H9 (cell line): ENCODE data around the gene SPATA17. TPM values are rescaled to one million over a fixed set of nuclear protein-coding genes. Genes with fewer than 3 reads are reported as not detected.

ENCODE experiments used
- DNase-seq: peaks from one replicate; pipeline ENCODE4 v3.0.0-alpha.2; 2017
- H2AFZ ChIP-seq: one replicate; pipeline ENCODE4 v1.6.1; 2013; ENCODE audit warnings: mild to moderate bottlenecking, low read length, control low read depth, moderate library complexity
- H2AK5ac ChIP-seq: 2 replicates; pipeline ENCODE4 v1.6.1; 2013; ENCODE audit warnings: low read length, control low read depth, mixed read lengths; ENCODE audit not compliant: insufficient read length
- H2BK120ac ChIP-seq: one replicate; pipeline ENCODE4 v1.6.1; 2013; ENCODE audit warnings: low read depth, mild to moderate bottlenecking, low read length, control low read depth, inconsistent platforms; ENCODE audit not compliant: poor library complexity, severe bottlenecking
- H2BK12ac ChIP-seq: 2 replicates; pipeline ENCODE4 v1.6.1; 2013; ENCODE audit warnings: low read length, control low read depth, mixed read lengths, low read depth; ENCODE audit not compliant: insufficient read length
- H2BK15ac ChIP-seq: 2 replicates; pipeline ENCODE4 v1.6.1; 2013; ENCODE audit warnings: low read depth, low read length, control low read depth
- H2BK20ac ChIP-seq: one replicate; pipeline ENCODE4 v1.6.1; 2013; ENCODE audit warnings: low read depth, mild to moderate bottlenecking, low read length, control low read depth, inconsistent platforms; ENCODE audit not compliant: poor library complexity, severe bottlenecking
- H2BK5ac ChIP-seq: 2 replicates; pipeline ENCODE4 v1.6.1; 2013; ENCODE audit warnings: low read length, control low read depth, mixed read lengths; ENCODE audit not compliant: insufficient read length
- H3K14ac ChIP-seq: 2 replicates; pipeline ENCODE4 v1.6.1; 2013; ENCODE audit warnings: low read length, control low read depth; ENCODE audit not compliant: insufficient read depth
- H3K18ac ChIP-seq: 2 replicates; pipeline ENCODE4 v1.6.1; 2013; ENCODE audit warnings: low read depth, mild to moderate bottlenecking, mixed read lengths, low read length, control low read depth; ENCODE audit not compliant: insufficient read length
- H3K23ac ChIP-seq: 2 replicates; pipeline ENCODE4 v1.6.1; 2013; ENCODE audit warnings: low read length, control low read depth, mixed read lengths, low read depth; ENCODE audit not compliant: insufficient read length
- H3K23me2 ChIP-seq: 2 replicates; pipeline ENCODE4 v1.6.1; 2013; ENCODE audit warnings: low read depth, mild to moderate bottlenecking, mixed read lengths, low read length, control low read depth; ENCODE audit not compliant: insufficient read length, poor library complexity, severe bottlenecking
- H3K27ac ChIP-seq: 2 replicates; pipeline ENCODE4 v1.5.1; 2013; ENCODE audit warnings: low read length, control low read depth, mixed read lengths, low read depth; ENCODE audit not compliant: insufficient read length
- H3K27me3 ChIP-seq: 2 replicates; pipeline ENCODE4 v1.6.1; 2013; ENCODE audit warnings: low read length, control low read depth, inconsistent platforms; ENCODE audit not compliant: insufficient read depth
- H3K4ac ChIP-seq: 2 replicates; pipeline ENCODE4 v1.6.1; 2013; ENCODE audit warnings: low read depth, mild to moderate bottlenecking, control low read depth, inconsistent platforms, low read length, moderate library complexity
- H3K4me1 ChIP-seq: 2 replicates; pipeline ENCODE4 v1.6.1; 2013; ENCODE audit warnings: low read length, control low read depth, inconsistent platforms; ENCODE audit not compliant: insufficient read depth
- H3K4me2 ChIP-seq: 2 replicates; pipeline ENCODE4 v1.6.1; 2013; ENCODE audit warnings: low read length, control low read depth, mixed read lengths; ENCODE audit not compliant: insufficient read length, insufficient read depth
- H3K56ac ChIP-seq: 2 replicates; pipeline ENCODE4 v1.6.1; 2013; ENCODE audit warnings: low read depth, mild to moderate bottlenecking, mixed read lengths, low read length, control low read depth; ENCODE audit not compliant: insufficient read length
- H3K79me1 ChIP-seq: 2 replicates; pipeline ENCODE4 v1.6.1; 2013; ENCODE audit warnings: low read depth, mild to moderate bottlenecking, moderate library complexity, low read length, control low read depth, inconsistent platforms; ENCODE audit not compliant: insufficient read depth, poor library complexity, severe bottlenecking
- H3K79me2 ChIP-seq: 2 replicates; pipeline ENCODE4 v1.6.1; 2013; ENCODE audit warnings: low read length, control low read depth, inconsistent platforms; ENCODE audit not compliant: insufficient read depth
- H3K9ac ChIP-seq: 2 replicates; pipeline ENCODE4 v1.6.1; 2013; ENCODE audit warnings: low read length, control low read depth, mixed read lengths; ENCODE audit not compliant: insufficient read length; ENCODE audit errors: extremely low read depth
- H3K9me3 ChIP-seq: one replicate; pipeline ENCODE4 v1.6.1; 2013; ENCODE audit warnings: low read depth, low read length, inconsistent platforms; ENCODE audit not compliant: control insufficient read depth
- H3T11ph ChIP-seq: one replicate; pipeline ENCODE4 v1.6.1; 2013; ENCODE audit warnings: mild to moderate bottlenecking, low read length, control low read depth, inconsistent platforms
- H4K20me1 ChIP-seq: one replicate; pipeline ENCODE4 v1.6.1; 2013; ENCODE audit not compliant: control insufficient read depth, insufficient read length, insufficient read depth
- H4K5ac ChIP-seq: 2 replicates; pipeline ENCODE4 v1.6.1; 2013; ENCODE audit warnings: low read depth, mild to moderate bottlenecking, mixed read lengths, low read length, control low read depth; ENCODE audit not compliant: insufficient read length
- H4K8ac ChIP-seq: replicated peaks from 2 replicates; pipeline ENCODE4 v1.6.1; 2013; ENCODE audit warnings: low read length, control low read depth, mixed read lengths, low read depth; ENCODE audit not compliant: insufficient read length
- H4K91ac ChIP-seq: 2 replicates; pipeline ENCODE4 v1.6.1; 2013; ENCODE audit warnings: low read depth, mild to moderate bottlenecking, moderate library complexity, mixed read lengths, low read length, control low read depth; ENCODE audit not compliant: insufficient read length
- H3K27ac Mint-ChIP-seq, 3 experiments: 2 replicates in 2 of 3; 3 replicates in 1 of 3; pipeline ENCODE4 v1.8.0; 2020 to 2021; ENCODE audit warnings: mixed read lengths in 3 of 3, mild to moderate bottlenecking in 1 of 3, moderate library complexity in 1 of 3
- H3K27me3 Mint-ChIP-seq: 2 replicates; pipeline ENCODE4 v1.8.0; 2021; ENCODE audit warnings: low read depth, mild to moderate bottlenecking, moderate library complexity, mixed read lengths
- H3K36me3 Mint-ChIP-seq, 3 experiments: 2 replicates in 2 of 3; 3 replicates in 1 of 3; pipeline ENCODE4 v1.8.0; 2020 to 2021; ENCODE audit warnings: low read depth in 3 of 3, mixed read lengths in 3 of 3; ENCODE audit not compliant: insufficient read depth in 1 of 3
- H3K4me1 Mint-ChIP-seq, 2 experiments: 2 replicates each; pipeline ENCODE4 v1.8.0; 2020; ENCODE audit warnings: mixed read lengths in 2 of 2
- H3K4me3 Mint-ChIP-seq, 2 experiments: 2 replicates in 1 of 2; 3 replicates in 1 of 2; pipeline ENCODE4 v1.8.0; 2020 to 2021; ENCODE audit warnings: mild to moderate bottlenecking in 2 of 2, mixed read lengths in 2 of 2, moderate library complexity in 1 of 2
- H3K9me3 Mint-ChIP-seq, 2 experiments: 2 replicates in 1 of 2; 3 replicates in 1 of 2; pipeline ENCODE4 v1.8.0; 2020; ENCODE audit warnings: mild to moderate bottlenecking in 2 of 2, mixed read lengths in 2 of 2, moderate library complexity in 1 of 2
- WGBS: extraction: QIAGEN DNeasy Blood & Tissue Kit; methylation state at CpG from one replicate; pipeline ENCODE4 v1.1.7; 2013; ENCODE audit warnings: missing lambda C conversion rate, low lambda C conversion rate, mixed read lengths; ENCODE audit not compliant: insufficient read length; ENCODE audit errors: extremely low coverage; 5-methylcytosine and 5-hydroxymethylcytosine counted together
- total RNA-seq: library from RNA; stranded (reverse); gene quantifications from 2 replicates; pipeline ENCODE4 v1.2.1, GENCODE V29; 2021
- TF ChIP-seq, protein P1 (sequence below): fragments of 200-600 bp; sonication (generic); conservative IDR thresholded peaks from 3 replicates; pipeline ENCODE4 v1.8.0; 2021; ENCODE audit warnings: antibody characterized with exemption, mild to moderate bottlenecking

SPATA17 gene
- total RNA-seq, 1 experiment from 2014 or later, result 0.44 TPM

DNA sequence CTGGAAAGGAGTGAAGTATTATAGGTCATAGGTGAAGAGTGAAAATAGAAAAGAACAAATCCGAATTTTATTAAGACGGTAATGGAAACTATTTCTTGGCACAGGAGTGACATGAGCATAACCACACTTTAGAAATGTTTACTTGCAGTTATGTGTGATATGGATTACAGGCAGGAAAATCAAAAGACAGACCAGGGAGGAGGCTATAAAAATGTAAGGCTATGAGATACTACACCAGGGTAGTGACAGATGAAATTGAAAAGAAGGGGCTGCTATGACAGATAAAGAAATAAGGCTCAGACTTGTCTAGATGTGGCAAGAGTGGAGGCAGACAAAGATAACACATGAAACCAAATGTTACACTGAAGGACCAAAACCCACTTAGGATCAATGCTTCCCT, 32.0 kb upstream of the SPATA17 start:
- no peak overlapping the region for H2BK20ac ChIP-seq
- DNase-seq, result no peak
- H2BK5ac ChIP-seq, result no peak overlapping the region

More for the DNA sequence above, 32.0 kb upstream of the SPATA17 start:
- H2BK12ac ChIP-seq, result no peak overlapping the region
- H4K8ac ChIP-seq, result no peak overlapping the region
- no peak overlapping the region for H2BK120ac ChIP-seq
- WGBS, result no CpG with 5 or more reads among the region's 2 CpGs
- H3K23me2 ChIP-seq, result no peaks in the 10 kb centered on the region
- Mint-ChIP-seq H3K4me3 (no peak overlapping the region), H3K27me3 (no peaks in the 10 kb centered on the region), H3K4me1 (no peaks in the 10 kb centered on the region), H3K27ac (peak overlapping the region in 1 of 3 experiments; percentile 9; a peak in 1 of 7 replicates), H3K36me3 (peaks cover 0 to 2% (median 0%) of the 10 kb centered on the region in 3 experiments; a peak in 2 of 7 replicates), H3K9me3 (no peaks in the 10 kb centered on the region)
- H3K14ac ChIP-seq, result no peak overlapping the region
- no peak overlapping the region for H2BK15ac ChIP-seq
- TF ChIP-seq, protein P1, sequence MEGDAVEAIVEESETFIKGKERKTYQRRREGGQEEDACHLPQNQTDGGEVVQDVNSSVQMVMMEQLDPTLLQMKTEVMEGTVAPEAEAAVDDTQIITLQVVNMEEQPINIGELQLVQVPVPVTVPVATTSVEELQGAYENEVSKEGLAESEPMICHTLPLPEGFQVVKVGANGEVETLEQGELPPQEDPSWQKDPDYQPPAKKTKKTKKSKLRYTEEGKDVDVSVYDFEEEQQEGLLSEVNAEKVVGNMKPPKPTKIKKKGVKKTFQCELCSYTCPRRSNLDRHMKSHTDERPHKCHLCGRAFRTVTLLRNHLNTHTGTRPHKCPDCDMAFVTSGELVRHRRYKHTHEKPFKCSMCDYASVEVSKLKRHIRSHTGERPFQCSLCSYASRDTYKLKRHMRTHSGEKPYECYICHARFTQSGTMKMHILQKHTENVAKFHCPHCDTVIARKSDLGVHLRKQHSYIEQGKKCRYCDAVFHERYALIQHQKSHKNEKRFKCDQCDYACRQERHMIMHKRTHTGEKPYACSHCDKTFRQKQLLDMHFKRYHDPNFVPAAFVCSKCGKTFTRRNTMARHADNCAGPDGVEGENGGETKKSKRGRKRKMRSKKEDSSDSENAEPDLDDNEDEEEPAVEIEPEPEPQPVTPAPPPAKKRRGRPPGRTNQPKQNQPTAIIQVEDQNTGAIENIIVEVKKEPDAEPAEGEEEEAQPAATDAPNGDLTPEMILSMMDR, result no peak
- H2AFZ ChIP-seq, result no peak overlapping the region
- no peak overlapping the region for H3K9ac ChIP-seq
- no peaks in the 10 kb centered on the region for H3K4me1 ChIP-seq
- no peak overlapping the region for H3K18ac ChIP-seq
- no peak overlapping the region for H3T11ph ChIP-seq
- no peaks in the 10 kb centered on the region for H3K79me1 ChIP-seq
- H3K9me3 ChIP-seq, result no peaks in the 10 kb centered on the region
- no peak overlapping the region for H3K23ac ChIP-seq
- no peak overlapping the region for H3K27ac ChIP-seq
- H2AK5ac ChIP-seq, result no peak overlapping the region
- no peak overlapping the region for H4K5ac ChIP-seq
- H3K27me3 ChIP-seq, result no peaks in the 10 kb centered on the region
- no peaks in the 10 kb centered on the region for H4K20me1 ChIP-seq
- no peak overlapping the region for H3K56ac ChIP-seq
- no peak overlapping the region for H3K4me2 ChIP-seq
- H4K91ac ChIP-seq, result no peak overlapping the region
- H3K4ac ChIP-seq, result no peak overlapping the region
- no peaks in the 10 kb centered on the region for H3K79me2 ChIP-seq
